GM10847 (cell line): ENCODE data around the gene CD81.

Experiments
- POLR2A ChIP-seq: IDR thresholded peaks from 2 replicates; pipeline ENCODE4 v1.6.1; 2011; ENCODE audit not compliant: insufficient read length; ENCODE audit errors: extremely low read depth

The CD81 gene

GRCh38 chr11:2406451-2406850 lies 29.3 kb downstream of the CD81 start:
- TF ChIP-seq POLR2A = no peak

- no peak for TF ChIP-seq POLR2A
These were observed 29.8 kb downstream of the CD81 start for GRCh38 chr11:2406878-2407410.

GRCh38 chr11:2408671-2409070 lies 31.6 kb downstream of the CD81 start:
- no peak for TF ChIP-seq POLR2A

- no peak for TF ChIP-seq POLR2A
These were observed 32.0 kb downstream of the CD81 start for GRCh38 chr11:2409126-2409525.

GRCh38 chr11:2409611-2410468 lies 32.7 kb downstream of the CD81 start:
- no peak for TF ChIP-seq POLR2A

- no peak for TF ChIP-seq POLR2A
These were observed 33.5 kb downstream of the CD81 start for GRCh38 chr11:2410616-2411015.

- TF ChIP-seq POLR2A = no peak
These were observed 34.6 kb downstream of the CD81 start for GRCh38 chr11:2411446-2412305.

- no peak for TF ChIP-seq POLR2A
These were observed 35.2 kb downstream of the CD81 start for GRCh38 chr11:2412323-2412722.

- TF ChIP-seq POLR2A = no peak
These were observed 36.9 kb downstream of the CD81 start for GRCh38 chr11:2413742-2414579.

GRCh38 chr11:2414616-2415015 lies 37.5 kb downstream of the CD81 start:
- TF ChIP-seq POLR2A = no peak

- TF ChIP-seq POLR2A = no peak
These were observed 38.1 kb downstream of the CD81 start for GRCh38 chr11:2415171-2415570.

- TF ChIP-seq POLR2A = no peak
These were observed 38.7 kb downstream of the CD81 start for GRCh38 chr11:2415601-2416380.

GRCh38 chr11:2416765-2417164 lies 39.7 kb downstream of the CD81 start:
- TF ChIP-seq POLR2A = no peak
